Measurements from ENCODE around the gene TTC28.

TTC28 gene

GRCh38 chr22:28008649-28009048, 671.0 kb downstream of the TTC28 start:
- peaks cover 0 to 5% of the 10 kb centered on the region in 2 experiments; a peak in 1 of 3 replicates for H3K36me3 ChIP-seq (ENCODE audit: control insufficient read depth in 2 of 2, insufficient read depth in 1 of 2, low read length in 2 of 2)
- no peaks in the 10 kb centered on the region for H3K9me3 ChIP-seq (ENCODE audit: control insufficient read depth, insufficient read depth, low read depth, low read length)
- POLR2A ChIA-PET, result no interaction called here
- TF ChIP-seq ZNF560 (tag by site-specific recombination; IDR thresholded peaks at IDR 0.05; ENCODE audit: borderline replicate concordance) (no peak), ZNF324 (tag by site-specific recombination; IDR thresholded peaks at IDR 0.05) (no peak), ZNF843 (tag by site-specific recombination; IDR thresholded peaks at IDR 0.05) (no peak), ZNF830 (tag by site-specific recombination; IDR thresholded peaks at IDR 0.05; ENCODE audit: low read depth) (no peak), ZNF302 (tag by site-specific recombination; IDR thresholded peaks at IDR 0.05; ENCODE audit: low read depth) (no peak), ZNF416 (tag by site-specific recombination; IDR thresholded peaks at IDR 0.05) (no peak), ZNF585B (tag by site-specific recombination; IDR thresholded peaks at IDR 0.05) (no peak), ZNF404 (tag by site-specific recombination; IDR thresholded peaks at IDR 0.05) (no peak), REST (tag by site-specific recombination; IDR thresholded peaks at IDR 0.05) (no peak), GLIS1 (tag by site-specific recombination; IDR thresholded peaks at IDR 0.05) (no peak), ZNF701 (tag by site-specific recombination; IDR thresholded peaks at IDR 0.05) (no peak), ZNF266 (tag by site-specific recombination; IDR thresholded peaks at IDR 0.05; ENCODE audit: low read depth) (no peak), ZSCAN30 (tag by site-specific recombination; IDR thresholded peaks at IDR 0.05) (no peak), IKZF3 (tag by site-specific recombination; IDR thresholded peaks at IDR 0.05) (no peak), ZNF37A (tag by site-specific recombination; IDR thresholded peaks at IDR 0.05) (no peak), ZBTB20 (tag by site-specific recombination; IDR thresholded peaks at IDR 0.05) (no peak), PATZ1 (tag by site-specific recombination; IDR thresholded peaks at IDR 0.05) (no peak), ZNF670 (tag by site-specific recombination; IDR thresholded peaks at IDR 0.05; ENCODE audit: low read depth) (no peak), ZNF558 (tag by site-specific recombination; IDR thresholded peaks at IDR 0.05) (no peak)
- no peaks in the 10 kb centered on the region for H3K4me1 ChIP-seq (ENCODE audit: control insufficient read depth, insufficient read depth, low read length)
- no peak overlapping the region for H3K27ac ChIP-seq (ENCODE audit: extremely low read depth, low read depth, low read length)
- CTCF ChIA-PET, result interaction anchor here (0.7 to 6.6 kb wide), 15 partner anchors 12 to 1252 kb away, joined by 3 to 61 read pairs (median 4); no protein-coding TSS in a partner anchor
- no peak overlapping the region for H3K4me3 ChIP-seq (ENCODE audit: low read depth, low read length)

- POLR2A ChIA-PET, result interaction anchor here (0.7 kb wide), 1 partner anchor 202 kb away, joined by 3 read pairs; no protein-coding TSS in a partner anchor
- no peak overlapping the region for H3K27ac ChIP-seq (ENCODE audit: extremely low read depth, low read depth, low read length)
- H3K4me1 ChIP-seq (ENCODE audit: control insufficient read depth, insufficient read depth, low read length), result no peaks in the 10 kb centered on the region
- H3K4me3 ChIP-seq (ENCODE audit: low read depth, low read length), result no peak overlapping the region
- no peaks in the 10 kb centered on the region for H3K9me3 ChIP-seq (ENCODE audit: control insufficient read depth, insufficient read depth, low read depth, low read length)
- peaks cover 0 to 4% of the 10 kb centered on the region in 2 experiments; a peak in 1 of 3 replicates for H3K36me3 ChIP-seq (ENCODE audit: control insufficient read depth in 2 of 2, insufficient read depth in 1 of 2, low read length in 2 of 2)
- CTCF ChIA-PET, result interaction anchor here (0.7 to 6.6 kb wide), 8 partner anchors 13 to 1251 kb away, joined by 3 to 61 read pairs (median 6); no protein-coding TSS in a partner anchor
- no peak for TF ChIP-seq ZNF513 (tag by site-specific recombination; IDR thresholded peaks at IDR 0.05)
- TF ChIP-seq ZNF596 (tag by site-specific recombination; IDR thresholded peaks at IDR 0.05), result no peak
- TF ChIP-seq ZNF529 (tag by site-specific recombination; IDR thresholded peaks at IDR 0.05; ENCODE audit: insufficient replicate concordance), result no peak
- no peak for TF ChIP-seq ZNF837 (tag by site-specific recombination; IDR thresholded peaks at IDR 0.05)
- TF ChIP-seq ZNF843 (tag by site-specific recombination; IDR thresholded peaks at IDR 0.05), result no peak
- TF ChIP-seq REST (tag by site-specific recombination; IDR thresholded peaks at IDR 0.05), result no peak
- TF ChIP-seq ZNF549 (tag by site-specific recombination; IDR thresholded peaks at IDR 0.05), result no peak
- TF ChIP-seq FEZF1 (tag by site-specific recombination; IDR thresholded peaks at IDR 0.05), result no peak
- TF ChIP-seq MEIS1 (CRISPR knock-in tag; IDR thresholded peaks at IDR 0.05; ENCODE audit: borderline replicate concordance), result no peak
These were observed 671.6 kb downstream of the TTC28 start for GRCh38 chr22:28008056-28008455.

All from HEK293 (cell line).